ENCODE results near the gene DAGLA.

Gene DAGLA

DNA sequence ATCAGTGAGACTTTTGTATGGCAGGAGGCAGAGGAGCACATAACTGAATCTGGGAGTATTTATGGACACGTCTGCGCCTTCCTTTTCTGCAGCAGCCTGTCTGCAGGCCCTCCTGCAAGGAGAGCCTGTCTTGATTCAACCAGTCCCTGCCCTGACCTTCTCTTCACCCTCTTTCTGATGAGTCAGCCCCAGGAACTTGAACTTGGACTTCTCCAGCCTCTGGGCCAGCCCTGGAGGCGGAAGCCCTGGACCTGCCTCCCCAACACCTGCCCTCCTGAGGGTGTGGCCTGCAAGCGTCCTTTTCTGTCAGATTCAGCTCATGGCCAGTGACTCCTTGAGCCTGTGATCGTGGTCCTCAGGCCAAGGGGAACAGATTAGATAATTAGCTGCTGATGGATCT lies 20.0 kb downstream of the DAGLA start:
- DNase-seq = no peak
- no peak overlapping the region for H3K4me3 ChIP-seq (ENCODE audit: low read depth, low read length)
- no peak overlapping the region for H3K27ac ChIP-seq
- H3K27me3 ChIP-seq (ENCODE audit: insufficient read depth, low read depth, severe bottlenecking) = peaks cover 12% of the 10 kb centered on the region
- TF ChIP-seq, protein P1, sequence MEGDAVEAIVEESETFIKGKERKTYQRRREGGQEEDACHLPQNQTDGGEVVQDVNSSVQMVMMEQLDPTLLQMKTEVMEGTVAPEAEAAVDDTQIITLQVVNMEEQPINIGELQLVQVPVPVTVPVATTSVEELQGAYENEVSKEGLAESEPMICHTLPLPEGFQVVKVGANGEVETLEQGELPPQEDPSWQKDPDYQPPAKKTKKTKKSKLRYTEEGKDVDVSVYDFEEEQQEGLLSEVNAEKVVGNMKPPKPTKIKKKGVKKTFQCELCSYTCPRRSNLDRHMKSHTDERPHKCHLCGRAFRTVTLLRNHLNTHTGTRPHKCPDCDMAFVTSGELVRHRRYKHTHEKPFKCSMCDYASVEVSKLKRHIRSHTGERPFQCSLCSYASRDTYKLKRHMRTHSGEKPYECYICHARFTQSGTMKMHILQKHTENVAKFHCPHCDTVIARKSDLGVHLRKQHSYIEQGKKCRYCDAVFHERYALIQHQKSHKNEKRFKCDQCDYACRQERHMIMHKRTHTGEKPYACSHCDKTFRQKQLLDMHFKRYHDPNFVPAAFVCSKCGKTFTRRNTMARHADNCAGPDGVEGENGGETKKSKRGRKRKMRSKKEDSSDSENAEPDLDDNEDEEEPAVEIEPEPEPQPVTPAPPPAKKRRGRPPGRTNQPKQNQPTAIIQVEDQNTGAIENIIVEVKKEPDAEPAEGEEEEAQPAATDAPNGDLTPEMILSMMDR (IDR thresholded peaks at IDR 0.05; ENCODE audit: low read depth, low read length) = no peak
- no peaks in the 10 kb centered on the region for H3K36me3 ChIP-seq
- no peaks in the 10 kb centered on the region for H3K9me3 ChIP-seq (ENCODE audit: severe bottlenecking)

DNA sequence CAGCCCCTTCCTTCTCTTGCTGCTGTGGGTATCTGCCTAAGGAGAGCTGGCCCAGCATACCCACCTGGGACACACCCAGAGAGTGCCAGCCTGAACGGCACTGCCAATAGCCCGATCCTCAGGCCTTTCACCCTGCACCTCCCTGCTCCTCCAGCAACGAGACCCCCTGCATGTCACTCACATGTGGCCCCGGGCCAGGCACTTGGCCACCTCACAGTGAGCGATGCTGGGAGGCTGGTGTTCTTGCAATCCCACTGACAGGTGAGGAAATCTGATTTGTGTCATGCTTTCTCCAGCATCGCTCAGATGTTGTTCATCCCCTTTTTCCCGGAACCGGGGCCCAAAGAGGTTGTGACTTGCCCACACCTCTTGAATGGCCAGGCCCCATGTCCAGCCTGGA lies 20.5 kb downstream of the DAGLA start:
- Histone ChIP-seq H3K9me3 (ENCODE audit: severe bottlenecking) (no peaks in the 10 kb centered on the region), H3K27me3 (ENCODE audit: insufficient read depth, low read depth, severe bottlenecking) (peaks cover 14% of the 10 kb centered on the region), H3K4me3 (ENCODE audit: low read depth, low read length) (no peak overlapping the region), H3K36me3 (no peaks in the 10 kb centered on the region), H3K27ac (no peak overlapping the region)
- DNase-seq = no peak
- TF ChIP-seq, protein P1 (IDR thresholded peaks at IDR 0.05; ENCODE audit: low read depth, low read length) = no peak

DNA sequence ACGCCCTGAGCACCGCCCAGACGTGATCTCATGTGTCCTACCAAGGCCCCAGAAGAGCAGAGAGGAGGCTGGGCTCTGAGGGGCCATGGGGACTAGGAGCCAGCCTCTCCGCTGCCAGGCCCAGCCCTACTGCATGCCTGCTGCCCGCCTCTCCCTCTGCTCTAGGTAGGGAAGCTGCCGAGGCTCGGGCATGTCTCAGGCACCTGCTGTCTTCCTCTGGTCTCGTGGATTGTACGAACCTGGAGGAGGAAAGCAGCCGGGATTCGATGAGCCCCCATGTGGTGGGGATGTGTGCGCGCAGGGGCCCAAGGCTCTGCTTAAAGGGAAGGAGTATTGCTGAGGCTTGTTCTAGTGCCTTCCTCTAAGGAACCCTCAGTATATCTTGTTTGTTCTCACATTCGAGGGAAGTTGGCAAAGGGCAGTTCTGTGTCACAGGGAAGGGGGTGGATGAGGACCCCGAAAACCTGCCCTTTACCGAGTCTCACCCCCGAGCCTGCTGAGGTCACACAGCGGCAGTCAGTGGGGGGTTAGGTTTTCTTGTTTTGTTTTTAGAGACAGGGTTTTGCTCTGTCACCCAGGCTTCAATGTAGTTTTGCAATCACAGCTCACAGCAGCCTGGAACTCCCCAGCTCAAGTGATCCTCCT lies 21.2 kb downstream of the DAGLA start:
- peak; percentile 81 for DNase-seq

DNA sequence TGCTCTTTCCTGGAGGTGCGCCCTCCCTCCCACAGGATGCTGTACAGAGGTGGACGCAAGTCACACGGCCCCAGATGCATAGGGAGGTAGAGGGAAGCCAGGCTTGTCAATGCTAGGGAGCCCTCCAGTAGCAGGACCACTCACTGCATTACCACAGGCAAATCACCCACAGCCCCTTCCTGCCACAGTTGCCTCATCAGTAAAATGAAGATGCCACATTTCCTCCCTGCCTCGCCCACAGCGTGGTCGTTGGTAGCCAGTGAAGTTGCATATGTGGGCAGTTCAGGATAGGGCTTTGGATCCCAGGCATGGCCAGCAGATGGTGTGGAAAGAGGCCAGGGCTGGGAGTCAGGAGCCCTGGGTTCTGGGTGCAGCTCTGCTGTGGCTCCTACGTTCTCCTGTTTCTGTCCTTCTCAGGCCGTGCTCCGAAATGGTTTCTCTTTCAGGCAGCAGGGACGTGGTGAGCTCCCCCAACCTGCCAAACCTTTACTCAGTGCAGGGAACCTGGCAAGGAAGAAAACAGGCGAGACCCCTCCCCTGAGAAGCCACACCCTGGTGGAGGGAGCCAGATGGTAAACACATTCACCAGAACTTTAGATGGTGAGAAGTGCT lies 22.6 kb downstream of the DAGLA start:
- no peak overlapping the region for H3K27ac ChIP-seq
- H3K9me3 ChIP-seq (ENCODE audit: severe bottlenecking) = no peaks in the 10 kb centered on the region
- DNase-seq = no peak
- TF ChIP-seq, protein P1 (IDR thresholded peaks at IDR 0.05; ENCODE audit: low read depth, low read length) = no peak
- no peaks in the 10 kb centered on the region for H3K36me3 ChIP-seq
- no peak overlapping the region for H3K4me3 ChIP-seq (ENCODE audit: low read depth, low read length)
- H3K27me3 ChIP-seq (ENCODE audit: insufficient read depth, low read depth, severe bottlenecking) = peaks cover 16% of the 10 kb centered on the region

More for the DNA sequence above, 21.2 kb downstream of the DAGLA start:
- Histone ChIP-seq H3K36me3 (no peaks in the 10 kb centered on the region), H3K4me3 (ENCODE audit: low read depth, low read length) (no peak overlapping the region), H3K27ac (no peak overlapping the region), H3K9me3 (ENCODE audit: severe bottlenecking) (no peaks in the 10 kb centered on the region), H3K27me3 (ENCODE audit: insufficient read depth, low read depth, severe bottlenecking) (peaks cover 16% of the 10 kb centered on the region)
- TF ChIP-seq, protein P1 (IDR thresholded peaks at IDR 0.05; ENCODE audit: low read depth, low read length) = peak; percentile 84

DNA sequence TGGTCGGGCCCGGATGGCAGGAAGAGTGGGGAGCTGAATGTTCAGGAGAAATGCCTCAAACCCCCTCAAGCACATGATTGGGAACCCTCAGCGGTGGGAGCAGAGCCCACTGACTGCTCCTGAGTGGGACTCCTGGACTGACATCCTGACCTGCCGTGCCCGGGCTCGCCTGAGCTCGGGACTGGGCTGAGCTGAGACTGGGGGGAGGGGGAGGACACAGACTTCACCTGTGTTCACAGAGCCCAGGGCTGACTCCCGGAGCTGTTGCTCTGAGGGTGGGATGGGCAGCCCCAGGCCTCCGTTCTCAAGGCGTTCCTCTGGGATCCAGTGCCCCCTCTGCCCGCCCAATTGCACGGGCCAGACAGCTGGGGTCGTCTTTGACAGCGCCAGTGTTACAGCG lies 24.6 kb downstream of the DAGLA start:
- Histone ChIP-seq H3K27ac (no peak overlapping the region), H3K36me3 (no peaks in the 10 kb centered on the region), H3K9me3 (ENCODE audit: severe bottlenecking) (no peaks in the 10 kb centered on the region), H3K4me3 (ENCODE audit: low read depth, low read length) (no peak overlapping the region), H3K27me3 (ENCODE audit: insufficient read depth, low read depth, severe bottlenecking) (peaks cover 16% of the 10 kb centered on the region)
- peak; percentile 37 for DNase-seq
- TF ChIP-seq, protein P1 (IDR thresholded peaks at IDR 0.05; ENCODE audit: low read depth, low read length) = no peak

All from WERI-Rb-1 (cell line).